ENCODE measurements around the gene NRIP1.
A peak's percentile ranks its signal among the peaks of the same experiment; 100 is the strongest.

The NRIP1 gene

GRCh38 chr21:15065392-15066122 is 757 bp upstream of the NRIP1 start:
- peak; percentile 79 for DNase-seq

- no peak for DNase-seq
Measured at GRCh38 chr21:15063814-15064575, 805 bp downstream of the NRIP1 start.

- DNase-seq: peak; percentile 10
Measured at GRCh38 chr21:15063081-15063813, 1.6 kb downstream of the NRIP1 start.

- DNase-seq: peak; percentile 35
Measured at GRCh38 chr21:15062606-15062965, 2.2 kb downstream of the NRIP1 start.

GRCh38 chr21:15061747-15062605 is 2.8 kb downstream of the NRIP1 start:
- no peak for DNase-seq

- DNase-seq: no peak
Measured at GRCh38 chr21:15061279-15061678, 3.5 kb downstream of the NRIP1 start.

- DNase-seq: no peak
Measured at GRCh38 chr21:15060543-15061175, 4.1 kb downstream of the NRIP1 start.

GRCh38 chr21:15059397-15059796 is 5.4 kb downstream of the NRIP1 start:
- no peak for DNase-seq

- no peak for DNase-seq
Measured at GRCh38 chr21:15058854-15059263, 5.9 kb downstream of the NRIP1 start.

- DNase-seq: no peak
Measured at GRCh38 chr21:15057285-15057684, 7.5 kb downstream of the NRIP1 start.

GRCh38 chr21:15054606-15055239 is 10.1 kb downstream of the NRIP1 start:
- DNase-seq: no peak

- DNase-seq: no peak
Measured at GRCh38 chr21:15054089-15054488, 10.7 kb downstream of the NRIP1 start.

- DNase-seq: no peak
Measured at GRCh38 chr21:15053500-15053899, 11.3 kb downstream of the NRIP1 start.

- DNase-seq: no peak
Measured at GRCh38 chr21:15052459-15052763, 12.4 kb downstream of the NRIP1 start.

- no peak for DNase-seq
Measured at GRCh38 chr21:15051644-15052458, 12.9 kb downstream of the NRIP1 start.

- no peak for DNase-seq
Measured at GRCh38 chr21:15050568-15051377, 14.0 kb downstream of the NRIP1 start.

GRCh38 chr21:15045017-15045416 is 19.8 kb downstream of the NRIP1 start:
- no peak for DNase-seq

- DNase-seq: no peak
Measured at GRCh38 chr21:15042531-15042930, 22.3 kb downstream of the NRIP1 start.

- DNase-seq: no peak
Measured at GRCh38 chr21:15039607-15040299, 25.0 kb downstream of the NRIP1 start.

- DNase-seq: no peak
Measured at GRCh38 chr21:15037900-15038293, 26.9 kb downstream of the NRIP1 start.

All from CD4-positive, alpha-beta T cell treated with Interleukin-12 subunit alpha and Interleukin-12 subunit beta, for 1 hour (primary cell).